Measurements from ENCODE around the gene RBM41.
"Not testable (repeated sequence)": the region's sequence is repeated elsewhere in the genome, so short reads cannot be mapped to it uniquely, and the experiment has no call there.

RBM41 gene

DNA sequence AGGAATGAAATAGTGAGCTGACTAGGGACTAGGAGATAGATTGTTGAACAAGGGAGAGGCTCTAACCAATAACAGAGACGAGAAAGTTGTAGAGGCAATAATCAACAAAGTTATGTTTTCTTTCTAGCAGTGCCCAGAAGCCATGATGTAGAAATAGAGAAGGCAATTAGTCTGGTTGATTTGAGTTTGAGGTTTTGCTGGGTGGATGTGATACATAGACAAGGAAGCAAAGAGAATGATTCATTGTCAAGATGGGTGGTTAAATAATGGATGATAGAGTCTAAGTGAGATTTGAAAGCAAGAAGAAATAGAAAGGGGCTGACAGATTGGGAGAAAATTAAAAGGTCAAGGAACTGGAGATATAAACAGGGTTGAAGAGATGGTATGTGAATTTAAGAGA lies 11.2 kb downstream of the RBM41 start:
- Mint-ChIP-seq H3K27me3 (no peaks in the 10 kb centered on the region), H3K4me1 (peaks cover 3 to 17% of the 10 kb centered on the region in 2 donors), H3K4me3 (no peak overlapping the region), H3K36me3 (peaks cover 10 to 19% of the 10 kb centered on the region in 2 donors), H3K27ac (no peak overlapping the region), H3K9me3 (no peaks in the 10 kb centered on the region)
- no peak for ATAC-seq (replicated peaks)
- no peak for DNase-seq

- no peak for DNase-seq
- Mint-ChIP-seq H3K4me3 (no peak overlapping the region), H3K27ac (no peak overlapping the region), H3K9me3 (no peaks in the 10 kb centered on the region), H3K36me3 (peaks cover 9 to 19% of the 10 kb centered on the region in 2 donors), H3K27me3 (no peaks in the 10 kb centered on the region), H3K4me1 (peaks cover 3 to 11% of the 10 kb centered on the region in 2 donors)
- ATAC-seq (replicated peaks), result no peak
Observed at GRCh38 chrX:107102980-107103379, 15.6 kb downstream of the RBM41 start.

GRCh38 chrX:107076158-107076557 lies 42.5 kb downstream of the RBM41 start:
- H3K4me1 Mint-ChIP-seq, result peaks cover 5 to 14% of the 10 kb centered on the region in 2 donors
- peaks cover 18 to 40% of the 10 kb centered on the region in 2 donors for H3K36me3 Mint-ChIP-seq
- no peaks in the 10 kb centered on the region for H3K27me3 Mint-ChIP-seq
- H3K4me3 Mint-ChIP-seq, result no peak overlapping the region
- peaks cover 11 to 22% of the 10 kb centered on the region in 2 donors for H3K9me3 Mint-ChIP-seq
- H3K27ac Mint-ChIP-seq, result no peak overlapping the region
- DNase-seq, result no peak
- no peak for ATAC-seq (replicated peaks)

GRCh38 chrX:107057731-107058130 lies 60.9 kb downstream of the RBM41 start:
- H3K36me3 Mint-ChIP-seq; H3K27ac Mint-ChIP-seq; H3K27me3 Mint-ChIP-seq; H3K4me1 Mint-ChIP-seq; ATAC-seq (replicated peaks); H3K9me3 Mint-ChIP-seq; DNase-seq; H3K4me3 Mint-ChIP-seq: not testable (repeated sequence)

GRCh38 chrX:107054978-107055377 lies 63.6 kb downstream of the RBM41 start:
- Mint-ChIP-seq H3K9me3 (no peaks in the 10 kb centered on the region), H3K27ac (no peak overlapping the region), H3K27me3 (no peaks in the 10 kb centered on the region), H3K36me3 (peaks cover 0 to 4% of the 10 kb centered on the region in 2 donors), H3K4me3 (no peak overlapping the region), H3K4me1 (no peaks in the 10 kb centered on the region)
- DNase-seq, result no peak
- no peak for ATAC-seq (replicated peaks)

GRCh38 chrX:107050195-107050709 lies 68.4 kb downstream of the RBM41 start:
- no peak for ATAC-seq (replicated peaks)
- peaks cover 0 to 2% of the 10 kb centered on the region in 2 donors for H3K9me3 Mint-ChIP-seq

DNA sequence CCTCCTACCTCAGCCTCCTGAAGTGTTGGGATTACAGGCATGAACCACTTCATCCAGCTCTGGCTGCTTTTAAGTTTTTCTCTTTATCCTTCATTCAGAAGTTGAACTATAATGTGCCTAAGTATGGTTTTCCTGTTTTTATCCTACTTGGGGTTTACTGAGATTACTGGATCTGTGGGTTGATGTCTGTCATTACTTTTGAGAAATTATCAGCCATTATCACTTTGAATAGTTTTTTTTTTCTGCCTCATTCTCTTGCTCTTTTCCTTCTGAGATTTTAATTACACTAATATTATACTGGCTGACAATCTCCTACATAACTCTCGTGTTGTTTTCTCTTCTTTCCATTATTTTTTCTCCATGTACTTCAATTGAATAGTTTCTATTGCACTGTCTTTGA lies 71.0 kb downstream of the RBM41 start:
- ATAC-seq (replicated peaks) (no peak), DNase-seq (no peak)
- no peaks in the 10 kb centered on the region for H3K36me3 Mint-ChIP-seq
- no peak overlapping the region for H3K4me3 Mint-ChIP-seq
- H3K27ac Mint-ChIP-seq, result no peak overlapping the region
- H3K9me3 Mint-ChIP-seq, result peaks cover under 1 to 2% of the 10 kb centered on the region in 2 donors
- no peaks in the 10 kb centered on the region for H3K4me1 Mint-ChIP-seq
- H3K27me3 Mint-ChIP-seq, result peaks cover 8 to 15% of the 10 kb centered on the region in 2 donors

More at GRCh38 chrX:107050195-107050709, 68.4 kb downstream of the RBM41 start:
- peaks cover 8 to 15% of the 10 kb centered on the region in 2 donors for H3K27me3 Mint-ChIP-seq
- H3K4me1 Mint-ChIP-seq, result no peaks in the 10 kb centered on the region
- no peak overlapping the region for H3K27ac Mint-ChIP-seq
- H3K4me3 Mint-ChIP-seq, result no peak overlapping the region
- H3K36me3 Mint-ChIP-seq, result no peaks in the 10 kb centered on the region
- no peak for DNase-seq

DNA sequence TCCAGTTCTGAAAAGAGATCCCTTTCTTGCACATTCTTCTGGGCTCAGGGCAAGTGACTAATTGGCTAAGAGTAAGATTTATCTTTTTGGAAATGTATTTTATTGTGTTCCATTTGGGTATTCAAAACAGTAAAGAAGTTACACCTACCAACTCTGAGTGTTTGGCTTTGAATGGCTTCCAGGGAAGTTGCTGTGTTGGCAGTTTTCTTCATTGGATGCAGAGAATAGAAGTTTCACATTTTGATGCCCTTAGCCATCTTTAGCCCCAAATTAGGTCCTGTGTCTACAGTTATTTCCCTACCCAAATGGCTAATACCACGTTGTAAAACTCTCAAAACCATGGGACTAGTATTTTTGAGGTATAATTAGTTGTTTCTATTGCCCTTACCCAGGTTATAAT lies 88.9 kb downstream of the RBM41 start:
- H3K9me3 Mint-ChIP-seq, result no peaks in the 10 kb centered on the region

GRCh38 chrX:107025545-107025944 lies 93.1 kb downstream of the RBM41 start:
- Mint-ChIP-seq H3K9me3 (no peaks in the 10 kb centered on the region), H3K27me3 (peaks cover 14 to 20% of the 10 kb centered on the region in 2 donors), H3K4me1 (no peaks in the 10 kb centered on the region), H3K4me3 (no peak overlapping the region), H3K27ac (no peak overlapping the region), H3K36me3 (no peaks in the 10 kb centered on the region)
- no peak for ATAC-seq (replicated peaks)
- no peak for DNase-seq

More for the DNA sequence above, 88.9 kb downstream of the RBM41 start:
- Mint-ChIP-seq H3K4me1 (no peaks in the 10 kb centered on the region), H3K27ac (no peak overlapping the region), H3K36me3 (no peaks in the 10 kb centered on the region), H3K4me3 (no peak overlapping the region), H3K27me3 (peaks cover 11 to 26% of the 10 kb centered on the region in 2 donors)
- no peak for DNase-seq
- no peak for ATAC-seq (replicated peaks)

- no peaks in the 10 kb centered on the region for H3K9me3 Mint-ChIP-seq
- H3K4me1 Mint-ChIP-seq, result no peaks in the 10 kb centered on the region
- H3K27ac Mint-ChIP-seq, result no peak overlapping the region
- H3K36me3 Mint-ChIP-seq, result no peaks in the 10 kb centered on the region
- no peak overlapping the region for H3K4me3 Mint-ChIP-seq
- DNase-seq (no peak), ATAC-seq (replicated peaks) (no peak)
- no peaks in the 10 kb centered on the region for H3K27me3 Mint-ChIP-seq
Observed at GRCh38 chrX:107014936-107015335, 103.7 kb downstream of the RBM41 start.

Data from stimulated activated naive B cell treated with anti-CD40 and anti-IgM and Interleukin-4, amounts not matched to agents 10 μg/mL and 1 μg/mL and 100 μg/mL, for 72 hours (primary cell).